HEK293 (cell line): ENCODE results near the gene TRABD.
A peak's percentile ranks its signal among the peaks of the same experiment; 100 is the strongest.

Experiments used
- CTCF ChIA-PET: fragments of 350-600 bp; formaldehyde crosslinking; extraction: SDS; loops from one replicate; lab custom pipeline; 2021; ENCODE audit warnings: antibody characterized with exemption; lab: Yijun Ruan, JAX
- POLR2A ChIA-PET: fragments of 300-600 bp; formaldehyde crosslinking; extraction: SDS; loops from one replicate; lab custom pipeline; 2020; ENCODE audit warnings: antibody characterized with exemption, inconsistent platforms; lab: Yijun Ruan, JAX
- H3K27ac ChIP-seq: fragments of 200-500 bp; sonication (Bioruptor generic); 2 replicates; pipeline ENCODE4 v1.5.1; 2014; ENCODE audit warnings: low read depth, low read length, control low read depth, inconsistent platforms; ENCODE audit errors: extremely low read depth
- H3K36me3 ChIP-seq, 2 experiments: fragments of 200-500 bp in 1 of 2; sonication (Bioruptor generic) in 1 of 2; 1 replicate in 1 of 2; 2 replicates in 1 of 2; pipeline ENCODE4 v1.5.1; 2014 to 2017; ENCODE audit warnings: inconsistent platforms in 2 of 2, low read length in 2 of 2; ENCODE audit not compliant: control insufficient read depth in 2 of 2, insufficient read depth in 1 of 2
- H3K4me1 ChIP-seq: fragments of 200-500 bp; sonication (Bioruptor generic); 2 replicates; pipeline ENCODE4 v1.5.1; 2014; ENCODE audit warnings: mild to moderate bottlenecking, low read length, inconsistent platforms; ENCODE audit not compliant: control insufficient read depth, insufficient read depth
- H3K4me3 ChIP-seq: 2 replicates; pipeline ENCODE4 v1.5.1; 2011; ENCODE audit warnings: low read depth, mild to moderate bottlenecking, control low read depth, low read length, moderate library complexity
- H3K9me3 ChIP-seq: fragments of 200-500 bp; sonication (Bioruptor generic); 2 replicates; pipeline ENCODE4 v1.5.1; 2014; ENCODE audit warnings: low read depth, low read length, inconsistent platforms; ENCODE audit not compliant: control insufficient read depth, insufficient read depth
- EGR2 ChIP-seq: fragments of 450-650 bp; formaldehyde crosslinking; IDR thresholded peaks from 2 replicates; pipeline ENCODE4 v1.5.1; 2016; ENCODE audit warnings: low read depth, missing biosample characterization, missing genetic modification characterization
- GLIS2 ChIP-seq: fragments of 450-650 bp; formaldehyde crosslinking; IDR thresholded peaks from 2 replicates; pipeline ENCODE4 v1.5.1; 2016; ENCODE audit warnings: missing biosample characterization, missing genetic modification characterization
- HIC1 ChIP-seq: fragments of 450-650 bp; formaldehyde crosslinking; IDR thresholded peaks from 2 replicates; pipeline ENCODE4 v1.5.1; 2016; ENCODE audit warnings: missing biosample characterization, missing genetic modification characterization
- KLF10 ChIP-seq: fragments of 450-650 bp; IDR thresholded peaks from 2 replicates; pipeline ENCODE4 v1.5.1; 2018; ENCODE audit warnings: missing biosample characterization, mild to moderate bottlenecking, missing genetic modification characterization
- KLF16 ChIP-seq: fragments of 450-650 bp; formaldehyde crosslinking; IDR thresholded peaks from 2 replicates; pipeline ENCODE4 v1.5.1; 2017; ENCODE audit warnings: missing biosample characterization, missing genetic modification characterization
- KLF8 ChIP-seq: fragments of 450-650 bp; formaldehyde crosslinking; IDR thresholded peaks from 2 replicates; pipeline ENCODE4 v1.5.1; 2016; ENCODE audit warnings: missing biosample characterization, missing genetic modification characterization
- OSR2 ChIP-seq: fragments of 450-650 bp; formaldehyde crosslinking; IDR thresholded peaks from 2 replicates; pipeline ENCODE4 v1.5.1; 2016; ENCODE audit warnings: missing biosample characterization, missing genetic modification characterization
- PRDM10 ChIP-seq: fragments of 450-650 bp; formaldehyde crosslinking; IDR thresholded peaks from 2 replicates; pipeline ENCODE4 v1.5.1; 2016; ENCODE audit warnings: missing biosample characterization, missing genetic modification characterization
- RBAK ChIP-seq: fragments of 450-650 bp; formaldehyde crosslinking; IDR thresholded peaks from 2 replicates; pipeline ENCODE4 v1.5.1; 2016; ENCODE audit warnings: missing biosample characterization, missing genetic modification characterization
- SP2 ChIP-seq: fragments of 450-650 bp; formaldehyde crosslinking; IDR thresholded peaks from 2 replicates; pipeline ENCODE4 v1.5.1; 2016; ENCODE audit warnings: missing biosample characterization, missing genetic modification characterization
- SP3 ChIP-seq: fragments of 450-650 bp; formaldehyde crosslinking; IDR thresholded peaks from 2 replicates; pipeline ENCODE4 v1.5.1; 2016; ENCODE audit warnings: missing biosample characterization, missing genetic modification characterization
- TRIM28 ChIP-seq: IDR thresholded peaks from 2 replicates; pipeline ENCODE4 v1.6.1; 2011; ENCODE audit warnings: low read length, control low read depth, borderline replicate concordance
- YY1 ChIP-seq: fragments of 450-650 bp; formaldehyde crosslinking; IDR thresholded peaks from 2 replicates; pipeline ENCODE4 v1.5.1; 2018; ENCODE audit warnings: missing biosample characterization, missing genetic modification characterization
- ZBTB21 ChIP-seq: fragments of 450-650 bp; formaldehyde crosslinking; IDR thresholded peaks from 2 replicates; pipeline ENCODE4 v1.5.1; 2017; ENCODE audit warnings: missing biosample characterization, missing genetic modification characterization
- ZBTB26 ChIP-seq: fragments of 450-650 bp; formaldehyde crosslinking; optimal IDR thresholded peaks from 2 replicates; pipeline ENCODE3; 2016; ENCODE audit warnings: missing biosample characterization, mild to moderate bottlenecking, missing genetic modification characterization
- ZFP3 ChIP-seq: fragments of 450-650 bp; formaldehyde crosslinking; IDR thresholded peaks from 2 replicates; pipeline ENCODE4 v1.5.1; 2016; ENCODE audit warnings: low read depth, missing biosample characterization, missing genetic modification characterization
- ZNF10 ChIP-seq: fragments of 450-650 bp; formaldehyde crosslinking; IDR thresholded peaks from 2 replicates; pipeline ENCODE4 v1.5.1; 2017; ENCODE audit warnings: missing biosample characterization, missing genetic modification characterization
- ZNF16 ChIP-seq: fragments of 450-650 bp; formaldehyde crosslinking; IDR thresholded peaks from 2 replicates; pipeline ENCODE4 v1.5.1; 2016; ENCODE audit warnings: low read depth, missing biosample characterization, missing genetic modification characterization
- ZNF311 ChIP-seq: fragments of 450-650 bp; formaldehyde crosslinking; IDR thresholded peaks from 2 replicates; pipeline ENCODE4 v1.5.1; 2017; ENCODE audit warnings: missing biosample characterization, missing genetic modification characterization, borderline replicate concordance
- ZNF324 ChIP-seq: fragments of 450-650 bp; formaldehyde crosslinking; IDR thresholded peaks from 2 replicates; pipeline ENCODE4 v1.5.1; 2016; ENCODE audit warnings: missing biosample characterization, missing genetic modification characterization
- ZNF335 ChIP-seq: fragments of 450-650 bp; formaldehyde crosslinking; conservative IDR thresholded peaks from 2 replicates; pipeline ENCODE4 v1.5.1; 2016; ENCODE audit warnings: missing biosample characterization, missing genetic modification characterization
- ZNF449 ChIP-seq: fragments of 450-650 bp; formaldehyde crosslinking; IDR thresholded peaks from 2 replicates; pipeline ENCODE4 v1.5.1; 2017; ENCODE audit warnings: missing biosample characterization, mild to moderate bottlenecking, missing genetic modification characterization, moderate library complexity
- ZNF488 ChIP-seq: fragments of 450-650 bp; formaldehyde crosslinking; IDR thresholded peaks from 2 replicates; pipeline ENCODE4 v1.5.1; 2016; ENCODE audit warnings: missing biosample characterization, missing genetic modification characterization
- ZNF514 ChIP-seq: fragments of 450-650 bp; formaldehyde crosslinking; IDR thresholded peaks from 2 replicates; pipeline ENCODE4 v1.5.1; 2016; ENCODE audit warnings: missing biosample characterization, missing genetic modification characterization
- ZNF548 ChIP-seq: fragments of 450-650 bp; formaldehyde crosslinking; IDR thresholded peaks from 2 replicates; pipeline ENCODE4 v1.5.1; 2016; ENCODE audit warnings: missing biosample characterization, missing genetic modification characterization
- ZNF624 ChIP-seq: fragments of 450-650 bp; formaldehyde crosslinking; IDR thresholded peaks from 2 replicates; pipeline ENCODE4 v1.5.1; 2017; ENCODE audit warnings: missing biosample characterization, missing genetic modification characterization
- ZSCAN5A ChIP-seq: fragments of 450-650 bp; formaldehyde crosslinking; IDR thresholded peaks from 2 replicates; pipeline ENCODE4 v1.5.1; 2016; ENCODE audit warnings: missing biosample characterization, missing genetic modification characterization

TRABD gene

GRCh38 chr22:50200461-50201190, 14.9 kb downstream of the TRABD start, which contains the start of gene SELENOO:
TSS of gene SELENOO (plus strand) at chr22:50201011. CDS start at chr22:50201037, 26 bp downstream.
- Histone ChIP-seq H3K4me1 (peaks cover 5% of the 10 kb centered on the region; the same call in 1 of the 2 replicates), H3K27ac (peak within 1 kb of the TSS; percentile 89), H3K4me3 (peak within 1 kb of the TSS; percentile 68), H3K36me3 (peaks cover 20 to 64% of the 10 kb centered on the region in 2 experiments), H3K9me3 (no peaks in the 10 kb centered on the region)
- ChIA-PET POLR2A (interaction anchor here (1.0 to 1.2 kb wide), 2 partner anchors 9 to 10 kb away, joined by 4 to 8 read pairs; no protein-coding TSS in a partner anchor), CTCF (interaction anchor here (2.3 kb wide), 1 partner anchor 10 kb away, joined by 5 read pairs; no protein-coding TSS in a partner anchor)
- TF ChIP-seq RBAK (tag by site-specific recombination), result no peak
- no peak for TF ChIP-seq ZFP3 (tag by site-specific recombination)
- no peak for TF ChIP-seq OSR2 (tag by site-specific recombination)
- TF ChIP-seq PRDM10 (tag by site-specific recombination), result no peak
- peak; percentile 44; the same call in 1 of the 2 replicates for TF ChIP-seq KLF10
- peak; percentile 89 for TF ChIP-seq SP3 (tag by site-specific recombination)
- no peak for TF ChIP-seq ZNF488 (tag by site-specific recombination)
- no peak for TF ChIP-seq ZNF16 (tag by site-specific recombination)
- TF ChIP-seq ZSCAN5A (tag by site-specific recombination), result no peak
- 0 out of 2 replicates have a peak, but pooled peaks have one; percentile 7 for TF ChIP-seq ZNF335
- TF ChIP-seq ZBTB21 (tag by site-specific recombination), result no peak
- peak; percentile 60 for TF ChIP-seq KLF8 (tag by site-specific recombination)
- peak; percentile 32; the same call in 1 of the 2 replicates for TF ChIP-seq EGR2 (tag by site-specific recombination)
- TF ChIP-seq SP2 (tag by site-specific recombination), result peak; percentile 93
- TF ChIP-seq ZNF548, result no peak
- TF ChIP-seq ZBTB26, result peak; percentile 76
- no peak for TF ChIP-seq KLF16 (tag by site-specific recombination)
- TF ChIP-seq ZNF449 (tag by site-specific recombination), result no peak
- TF ChIP-seq ZNF10 (tag by site-specific recombination), result no peak
- no peak for TF ChIP-seq ZNF514 (tag by site-specific recombination)
- no peak for TF ChIP-seq ZNF324 (tag by site-specific recombination)
- peak; percentile 48; the same call in 1 of the 2 replicates for TF ChIP-seq GLIS2 (tag by site-specific recombination)
- no peak for TF ChIP-seq HIC1 (tag by site-specific recombination)
- peak; percentile 29; the same call in 1 of the 2 replicates for TF ChIP-seq YY1 (tag by site-specific recombination)
- no peak for TF ChIP-seq TRIM28
- no peak for TF ChIP-seq ZNF624 (tag by site-specific recombination)
- TF ChIP-seq ZNF311 (tag by site-specific recombination), result no peak
